ENCODE data around the gene FPR1. TPM values are rescaled to one million over a fixed set of nuclear protein-coding genes. Genes with fewer than 3 reads are reported as not detected.

FPR1 gene
- total RNA-seq, 1 experiment from 2014 or later: 6.2 TPM

- no peak overlapping the region for H3K4me3 Mint-ChIP-seq (ENCODE audit: unreplicated experiment)
- ChIA-PET POLR2A (interaction anchor here (0.7 to 1.9 kb wide), 5 partner anchors 14 to 73 kb away, joined by 3 to 12 read pairs (median 3); no protein-coding TSS in a partner anchor), CTCF (interaction anchor here (0.5 to 2.2 kb wide), 8 partner anchors 24 to 446 kb away, joined by 3 to 18 read pairs (median 3); no protein-coding TSS in a partner anchor)
- H3K9me3 Mint-ChIP-seq (ENCODE audit: unreplicated experiment): peaks cover 7% of the 10 kb centered on the region
- H3K36me3 Mint-ChIP-seq (ENCODE audit: insufficient read depth, unreplicated experiment): no peaks in the 10 kb centered on the region
- DNase-seq (ENCODE audit: unreplicated experiment): no peak
- H3K27ac Mint-ChIP-seq (ENCODE audit: low read depth, unreplicated experiment): no peak overlapping the region
- TF ChIP-seq CTCF (IDR thresholded peaks at IDR 0.05; ENCODE audit: unreplicated experiment): no peak
- intact Hi-C loops (cut with micrococcal nuclease): loop anchor here (5.0 to 10.0 kb wide), 2 partner anchors 267 to 759 kb away; partner anchors contain the start of gene KLK11
- no peaks in the 10 kb centered on the region for H3K27me3 Mint-ChIP-seq (ENCODE audit: insufficient read depth, unreplicated experiment)
- BruUV-seq (replicated peaks): TSS peak; percentile 69
- peaks cover 5% of the 10 kb centered on the region for H3K4me1 Mint-ChIP-seq (ENCODE audit: insufficient read depth, unreplicated experiment)
These were observed 32.6 kb upstream of the FPR1 start for GRCh38 chr19:51784109-51784785.

GRCh38 chr19:51783372-51783771, 31.7 kb upstream of the FPR1 start:
- Mint-ChIP-seq H3K9me3 (ENCODE audit: unreplicated experiment) (peaks cover 7% of the 10 kb centered on the region), H3K4me1 (ENCODE audit: insufficient read depth, unreplicated experiment) (no peaks in the 10 kb centered on the region), H3K27ac (ENCODE audit: low read depth, unreplicated experiment) (no peak overlapping the region), H3K4me3 (ENCODE audit: unreplicated experiment) (no peak overlapping the region), H3K36me3 (ENCODE audit: insufficient read depth, unreplicated experiment) (no peaks in the 10 kb centered on the region), H3K27me3 (ENCODE audit: insufficient read depth, unreplicated experiment) (no peaks in the 10 kb centered on the region)
- ChIA-PET POLR2A (no interaction called here), CTCF (no interaction called here)
- intact Hi-C loops (cut with micrococcal nuclease): loop anchor here (1.0 to 10.0 kb wide), 6 partner anchors 119 to 759 kb away; partner anchors contain the start of gene KLK11
- DNase-seq (ENCODE audit: unreplicated experiment): peak; percentile 60
- TF ChIP-seq CTCF (IDR thresholded peaks at IDR 0.05; ENCODE audit: unreplicated experiment): peak; percentile 50
- no TSS peak for BruUV-seq (replicated peaks)

GRCh38 chr19:51781999-51782398, 30.3 kb upstream of the FPR1 start:
- Mint-ChIP-seq H3K9me3 (ENCODE audit: unreplicated experiment) (no peaks in the 10 kb centered on the region), H3K4me1 (ENCODE audit: insufficient read depth, unreplicated experiment) (peaks cover 6% of the 10 kb centered on the region), H3K4me3 (ENCODE audit: unreplicated experiment) (no peak overlapping the region), H3K27ac (ENCODE audit: low read depth, unreplicated experiment) (no peak overlapping the region), H3K27me3 (ENCODE audit: insufficient read depth, unreplicated experiment) (no peaks in the 10 kb centered on the region), H3K36me3 (ENCODE audit: insufficient read depth, unreplicated experiment) (no peaks in the 10 kb centered on the region)
- POLR2A ChIA-PET: interaction anchor here (0.9 kb wide), 1 partner anchor 12 kb away, joined by 3 read pairs; no protein-coding TSS in a partner anchor
- CTCF ChIA-PET: interaction anchor here (0.6 to 0.7 kb wide), 3 partner anchors 39 to 354 kb away, joined by 3 read pairs; no protein-coding TSS in a partner anchor
- BruUV-seq (replicated peaks): no TSS peak
- no peak for DNase-seq (ENCODE audit: unreplicated experiment)
- intact Hi-C loops (cut with micrococcal nuclease): loop anchor here (2.0 to 10.0 kb wide), 4 partner anchors 117 to 757 kb away; partner anchors contain the start of gene KLK11
- no peak for TF ChIP-seq CTCF (IDR thresholded peaks at IDR 0.05; ENCODE audit: unreplicated experiment)

- DNase-seq (ENCODE audit: unreplicated experiment): no peak
- BruUV-seq (replicated peaks): no TSS peak
- peaks cover 6% of the 10 kb centered on the region for H3K4me1 Mint-ChIP-seq (ENCODE audit: insufficient read depth, unreplicated experiment)
- no peak overlapping the region for H3K4me3 Mint-ChIP-seq (ENCODE audit: unreplicated experiment)
- no peak overlapping the region for H3K27ac Mint-ChIP-seq (ENCODE audit: low read depth, unreplicated experiment)
- H3K36me3 Mint-ChIP-seq (ENCODE audit: insufficient read depth, unreplicated experiment): no peaks in the 10 kb centered on the region
- intact Hi-C loops (cut with micrococcal nuclease): loop anchor here (5.0 to 10.0 kb wide), 2 partner anchors 263 to 755 kb away; partner anchors contain the start of gene KLK11
- H3K27me3 Mint-ChIP-seq (ENCODE audit: insufficient read depth, unreplicated experiment): peaks cover 5% of the 10 kb centered on the region
- POLR2A ChIA-PET: interaction anchor here (1.3 kb wide), 1 partner anchor 76 kb away, joined by 3 read pairs; no protein-coding TSS in a partner anchor
- TF ChIP-seq CTCF (IDR thresholded peaks at IDR 0.05; ENCODE audit: unreplicated experiment): no peak
- H3K9me3 Mint-ChIP-seq (ENCODE audit: unreplicated experiment): no peaks in the 10 kb centered on the region
- CTCF ChIA-PET: interaction anchor here (0.8 kb wide), 1 partner anchor 68 kb away, joined by 6 read pairs; no protein-coding TSS in a partner anchor
These were observed 28.6 kb upstream of the FPR1 start for GRCh38 chr19:51780270-51780669.

Measured in MCF 10A (cell line).